ELF-1 (cell line): ENCODE measurements around the gene RNF213.

Source experiments
- DNase-seq: peaks from one replicate; pipeline ENCODE4 v3.0.0-alpha.2; 2016; ENCODE audit warnings: low read depth, low spot score

Gene RNF213

GRCh38 chr17:80365001-80365965 is 104.6 kb downstream of the RNF213 start:
- no peak for DNase-seq

DNA sequence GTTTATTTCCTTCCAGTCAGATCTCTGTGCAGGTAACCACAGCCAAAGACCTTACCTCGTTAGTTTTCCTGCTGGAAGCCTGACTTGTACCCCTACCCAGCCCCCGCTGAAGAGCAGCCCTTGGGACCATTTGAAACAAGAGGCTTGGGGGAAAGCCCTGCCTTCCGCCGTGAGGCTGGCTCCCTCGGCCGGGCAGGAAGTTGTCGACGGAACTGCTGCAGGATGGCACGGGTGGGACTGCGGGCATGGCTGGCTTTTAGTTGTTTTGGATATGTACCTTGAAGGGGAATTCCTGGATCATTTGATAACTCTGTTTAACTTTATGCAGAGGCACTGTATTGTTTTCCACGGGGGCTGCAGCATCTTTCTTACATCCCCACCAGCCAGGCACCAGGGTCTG is 105.3 kb downstream of the RNF213 start:
- DNase-seq, result no peak

- DNase-seq, result no peak
These were observed 106.9 kb downstream of the RNF213 start for GRCh38 chr17:80367503-80367902.

DNA sequence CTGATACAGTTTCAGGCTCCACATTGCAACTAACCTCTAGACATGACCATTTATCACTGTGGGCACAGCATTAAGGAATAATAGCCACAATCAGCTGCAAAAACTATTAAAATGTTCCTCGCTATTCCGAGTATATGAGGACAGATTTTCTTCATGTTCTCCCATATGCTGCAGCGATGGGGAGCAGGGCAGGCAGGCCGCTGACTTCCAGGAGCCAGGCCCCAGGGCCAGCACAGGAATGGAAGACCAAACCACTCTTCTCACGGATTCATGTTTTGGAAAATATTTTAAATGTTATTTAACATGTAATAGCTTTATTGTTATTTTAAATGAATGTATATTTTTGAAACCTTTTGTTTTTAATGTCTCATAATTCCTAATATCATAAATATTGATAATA is 110.5 kb downstream of the RNF213 start:
- no peak for DNase-seq

DNA sequence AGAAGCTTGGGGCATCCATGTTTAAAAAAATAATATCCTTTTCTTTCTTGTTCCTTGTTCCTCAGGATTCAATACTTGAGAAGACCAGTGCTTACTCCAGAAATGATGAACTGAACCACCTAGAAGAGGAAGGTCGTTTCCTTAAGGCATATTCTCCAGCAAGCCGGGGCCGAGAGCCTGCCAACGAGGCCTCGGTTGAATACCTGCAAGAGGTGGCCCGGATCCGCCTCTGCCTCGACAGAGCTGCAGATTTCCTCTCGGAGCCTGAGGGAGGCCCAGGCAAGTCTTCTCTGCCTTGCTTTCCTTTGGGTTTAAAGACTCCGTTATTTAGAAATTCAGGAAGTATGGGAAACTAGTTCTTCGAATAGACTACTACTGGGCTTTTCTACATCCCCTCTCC is 111.8 kb downstream of the RNF213 start:
- DNase-seq, result no peak

DNA sequence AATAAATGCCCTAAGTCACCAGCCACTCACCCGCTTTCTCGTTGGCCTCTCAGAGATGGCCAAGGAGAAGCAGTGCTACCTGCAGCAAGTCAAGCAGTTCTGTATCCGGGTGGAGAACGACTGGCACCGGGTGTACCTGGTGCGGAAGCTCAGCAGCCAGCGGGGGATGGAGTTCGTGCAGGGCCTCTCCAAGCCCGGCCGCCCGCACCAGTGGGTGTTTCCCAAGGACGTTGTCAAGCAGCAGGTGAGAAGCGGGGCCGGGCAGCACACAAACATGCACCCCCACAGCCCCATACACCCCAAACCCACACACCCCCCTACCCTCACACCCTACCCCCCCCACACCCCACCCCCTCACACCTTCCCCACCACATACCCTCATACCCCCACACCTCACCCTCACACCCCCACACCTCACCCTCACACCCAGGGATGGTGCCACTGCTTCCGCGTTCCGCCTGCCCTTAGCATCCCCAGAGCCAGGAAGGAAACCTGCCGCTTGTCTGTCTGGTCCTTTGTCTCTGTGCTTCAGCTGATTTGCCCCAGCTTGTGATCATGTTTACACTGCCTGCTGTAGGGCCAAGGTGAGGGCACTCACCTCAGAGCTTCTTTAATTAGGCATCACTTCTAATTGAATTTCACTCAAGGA is 112.4 kb downstream of the RNF213 start:
- no peak for DNase-seq

DNA sequence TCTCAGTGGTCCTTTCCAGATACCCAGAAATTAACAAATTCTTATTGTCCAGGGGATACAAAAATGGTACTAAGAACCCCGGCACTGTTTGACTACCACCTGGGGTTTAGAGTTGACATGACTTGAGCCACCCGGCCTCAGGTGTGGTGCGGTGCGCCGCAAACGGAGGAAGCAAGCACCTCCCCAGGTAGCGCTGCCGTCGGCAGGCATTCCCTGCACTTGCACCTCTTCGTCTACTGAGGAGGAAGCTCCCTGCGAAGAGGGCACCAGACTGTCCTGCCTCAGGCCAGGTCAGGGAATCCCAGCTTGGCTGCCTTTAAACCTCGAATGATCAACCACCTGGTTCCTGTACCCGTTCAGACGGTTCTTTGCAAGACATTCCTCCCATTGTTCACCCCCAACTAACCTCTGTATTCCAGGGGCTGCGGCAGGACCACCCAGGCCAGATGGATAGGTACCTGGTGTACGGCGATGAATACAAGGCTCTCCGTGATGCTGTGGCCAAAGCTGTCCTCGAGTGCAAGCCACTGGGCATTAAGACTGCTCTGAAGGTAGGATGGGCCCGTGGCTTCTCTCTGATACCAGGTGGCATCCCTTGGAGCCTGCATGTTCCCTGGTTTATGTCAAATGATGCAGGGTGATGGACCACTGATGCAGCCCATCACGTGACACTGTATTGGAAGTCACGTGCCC is 113.5 kb downstream of the RNF213 start:
- DNase-seq, result no peak

DNA sequence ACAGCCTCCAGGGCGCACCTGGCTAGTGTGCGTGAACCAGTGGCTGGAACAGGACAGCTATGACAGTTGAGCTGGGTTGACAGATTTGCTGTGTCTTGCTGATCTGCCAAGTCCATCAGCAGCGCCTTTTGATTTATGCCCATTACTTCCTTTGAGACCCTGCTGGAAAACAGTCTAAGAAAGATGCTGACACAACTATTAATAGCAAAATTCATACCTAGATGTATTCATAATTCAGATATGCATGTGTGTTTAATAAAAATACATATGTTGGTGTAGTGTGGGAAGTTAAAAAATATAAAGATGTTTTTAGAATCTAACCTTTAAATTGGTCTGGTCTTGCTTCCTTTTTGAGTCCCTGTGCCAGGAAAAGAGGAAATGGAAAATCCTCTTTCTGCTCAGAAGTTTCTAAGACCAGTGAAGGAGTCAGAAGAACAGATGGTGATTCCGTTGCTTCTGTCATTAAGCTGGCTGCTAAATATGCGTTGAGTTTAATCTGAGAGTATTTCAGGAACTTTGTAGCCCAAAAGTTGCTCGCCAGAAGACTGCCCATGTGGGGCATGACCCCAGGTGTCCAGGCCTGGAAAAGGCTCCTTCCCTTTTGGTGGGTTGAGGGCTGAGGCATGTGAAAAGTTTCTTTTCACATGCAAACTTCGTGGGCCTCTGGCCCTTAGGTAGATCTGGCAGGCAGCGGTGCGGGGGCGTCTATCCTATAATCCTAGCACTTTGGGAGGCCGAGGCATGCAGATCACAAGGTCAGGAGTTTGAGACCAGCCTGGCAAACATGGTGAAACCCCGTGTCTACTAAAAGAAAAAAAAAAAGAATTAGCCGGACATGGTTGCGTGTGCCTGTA is 114.3 kb downstream of the RNF213 start:
- no peak for DNase-seq

DNA sequence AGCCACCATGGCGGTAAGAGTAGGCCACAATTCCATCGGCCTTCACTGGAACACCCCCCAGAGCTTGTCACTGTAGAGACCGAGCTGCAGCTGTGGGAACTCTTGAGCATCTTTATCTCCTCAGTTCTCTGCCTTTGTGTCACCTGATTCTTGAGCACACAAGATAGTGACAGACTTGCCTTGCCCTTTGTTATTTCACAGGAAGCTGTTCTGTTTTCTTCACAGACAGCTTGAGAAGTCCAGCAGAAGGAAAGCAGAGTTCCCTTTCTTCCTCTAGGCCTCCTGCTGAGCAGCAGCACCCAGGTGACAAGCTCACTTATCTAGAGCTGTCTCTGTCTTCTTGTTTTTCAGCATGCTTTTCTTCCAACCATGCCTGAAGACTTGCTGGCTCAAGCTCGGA is 115.9 kb downstream of the RNF213 start:
- no peak for DNase-seq

GRCh38 chr17:80377798-80378197 is 117.1 kb downstream of the RNF213 start:
- DNase-seq, result no peak

DNA sequence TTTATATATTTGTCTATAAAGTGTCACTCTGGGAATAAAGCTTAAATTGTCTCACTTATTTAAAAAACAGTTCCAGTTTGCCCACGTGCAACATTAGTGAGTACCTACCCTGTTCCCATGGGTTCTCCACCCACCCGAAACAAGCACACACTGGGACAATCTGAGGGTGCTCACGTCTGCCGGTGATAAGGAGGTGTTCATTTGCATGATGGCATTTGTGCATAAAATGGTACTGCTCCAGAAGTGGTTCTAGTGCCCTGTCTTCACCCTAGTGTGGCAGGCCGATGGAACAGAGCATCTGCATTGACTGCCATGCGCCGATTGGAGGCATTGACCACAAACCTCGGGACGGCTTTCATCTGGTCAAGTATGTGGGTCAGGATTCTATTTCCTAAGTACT is 118.7 kb downstream of the RNF213 start:
- DNase-seq, result no peak

DNA sequence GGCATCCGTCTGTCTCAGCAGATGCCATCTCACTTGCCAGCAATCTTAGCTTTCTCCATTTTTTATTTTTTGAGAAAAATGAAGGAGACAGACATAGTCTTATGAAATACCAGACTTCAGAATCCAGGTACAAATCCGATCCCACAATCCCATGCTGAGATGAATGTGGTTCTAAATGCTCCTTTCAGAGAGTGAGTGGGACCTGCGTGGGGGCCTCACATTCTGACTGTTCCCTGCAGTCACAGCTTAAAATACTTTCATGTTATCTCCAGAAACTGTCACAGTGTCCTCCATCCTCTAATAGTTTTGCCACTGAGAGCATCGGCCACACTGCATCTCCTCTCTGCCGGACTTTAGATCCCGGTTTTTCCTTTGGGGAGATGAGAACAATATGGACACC is 119.4 kb downstream of the RNF213 start:
- DNase-seq, result no peak

- DNase-seq, result no peak
These were observed 119.9 kb downstream of the RNF213 start for GRCh38 chr17:80380555-80381002.

GRCh38 chr17:80381416-80381923 is 120.8 kb downstream of the RNF213 start:
- DNase-seq, result no peak

- no peak for DNase-seq
These were observed 121.8 kb downstream of the RNF213 start for GRCh38 chr17:80382446-80382845.

DNA sequence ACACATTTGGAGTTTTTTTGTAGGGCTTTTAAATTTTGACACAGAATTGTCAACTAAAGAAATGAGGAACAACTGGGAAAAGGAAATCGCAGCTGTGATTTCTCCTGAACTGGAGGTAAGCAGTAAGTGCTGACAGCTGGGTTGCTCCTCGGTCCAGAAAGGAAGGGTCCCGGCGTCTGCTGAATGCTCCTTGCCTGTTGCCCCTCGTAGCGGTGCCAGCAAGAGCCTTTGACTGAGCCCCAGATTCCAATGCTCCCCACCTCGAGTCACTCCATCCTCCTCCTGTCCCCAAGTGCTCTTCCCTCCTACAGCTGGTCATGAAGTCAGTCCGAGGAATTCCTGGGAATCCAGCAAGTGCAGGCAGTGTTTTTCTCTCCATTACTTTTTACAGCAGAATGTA is 122.3 kb downstream of the RNF213 start:
- DNase-seq, result no peak

GRCh38 chr17:80384078-80384960 is 123.7 kb downstream of the RNF213 start:
- no peak for DNase-seq

GRCh38 chr17:80385046-80385445 is 124.4 kb downstream of the RNF213 start:
- DNase-seq, result no peak

DNA sequence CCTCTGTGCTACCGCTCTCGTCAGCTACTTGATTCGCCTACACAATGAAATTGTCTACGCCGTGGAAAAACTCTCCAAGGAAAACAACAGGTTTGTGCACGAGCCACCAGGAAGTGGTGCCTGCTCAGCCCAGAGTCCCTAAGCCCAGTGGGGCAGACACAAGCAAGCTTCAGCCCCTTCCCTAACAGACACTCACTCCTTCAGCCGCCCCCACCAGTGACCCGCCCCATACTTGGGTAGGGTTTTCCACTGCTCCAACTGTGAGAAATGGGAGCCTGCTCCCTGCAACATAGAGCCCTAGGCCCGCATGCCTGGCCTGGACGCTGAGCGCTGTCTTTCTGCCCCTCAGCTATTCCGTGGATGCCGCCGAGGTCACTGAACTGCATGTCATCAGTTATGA is 125.7 kb downstream of the RNF213 start:
- DNase-seq, result no peak

- DNase-seq, result no peak
These were observed 126.4 kb downstream of the RNF213 start for GRCh38 chr17:80387071-80387470.
